LoVo (cell line): Measurements from ENCODE around the gene NPIPA5.
"Not testable (repeated sequence)": the region's sequence is repeated elsewhere in the genome, so short reads cannot be mapped to it uniquely, and the experiment has no call there.

Experiments used
- DNase-seq: peaks from one replicate; pipeline ENCODE4 v3.0.0-alpha.2; 2016; ENCODE audit warnings: low spot score

The NPIPA5 gene

DNA sequence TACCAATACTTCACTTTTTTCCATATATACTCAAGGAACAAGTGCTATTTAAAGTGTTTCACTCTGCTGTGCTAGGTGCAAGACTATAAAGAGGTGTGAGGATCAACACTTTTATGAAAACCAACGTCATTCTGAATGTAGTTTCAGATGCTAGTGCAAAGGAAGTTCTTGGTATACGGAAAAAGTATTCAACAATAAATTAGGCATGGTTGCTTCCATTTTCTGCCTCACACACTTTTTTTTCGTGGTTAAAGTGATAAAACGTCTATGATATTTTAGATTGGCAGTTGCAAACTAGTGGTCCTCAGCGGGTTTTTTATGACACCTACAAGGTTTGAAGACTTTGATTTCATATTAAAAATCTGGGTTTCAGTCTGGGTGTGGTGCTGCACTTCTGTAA lies 11.8 kb upstream of the NPIPA5 start:
- DNase-seq: not testable (repeated sequence)

DNA sequence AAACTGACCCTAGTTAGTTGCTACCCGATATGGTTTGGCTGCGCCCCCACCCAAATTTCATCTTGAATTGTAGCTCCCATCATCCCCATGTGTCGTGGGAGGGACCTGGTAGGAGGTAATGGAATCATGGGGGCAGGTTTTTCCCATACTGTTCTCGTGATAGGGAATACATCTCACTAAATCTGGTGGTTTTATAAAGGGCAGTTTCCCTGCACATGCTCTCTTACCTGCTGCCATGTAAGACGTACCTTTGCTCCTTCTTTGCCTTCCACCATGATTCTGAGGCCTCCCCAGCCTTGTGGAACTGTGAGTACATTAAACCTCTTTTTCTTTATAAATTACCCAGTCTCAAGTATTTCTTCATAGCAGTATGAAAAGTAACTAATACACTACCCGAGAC lies 10.0 kb upstream of the NPIPA5 start:
- not testable (repeated sequence) for DNase-seq

DNA sequence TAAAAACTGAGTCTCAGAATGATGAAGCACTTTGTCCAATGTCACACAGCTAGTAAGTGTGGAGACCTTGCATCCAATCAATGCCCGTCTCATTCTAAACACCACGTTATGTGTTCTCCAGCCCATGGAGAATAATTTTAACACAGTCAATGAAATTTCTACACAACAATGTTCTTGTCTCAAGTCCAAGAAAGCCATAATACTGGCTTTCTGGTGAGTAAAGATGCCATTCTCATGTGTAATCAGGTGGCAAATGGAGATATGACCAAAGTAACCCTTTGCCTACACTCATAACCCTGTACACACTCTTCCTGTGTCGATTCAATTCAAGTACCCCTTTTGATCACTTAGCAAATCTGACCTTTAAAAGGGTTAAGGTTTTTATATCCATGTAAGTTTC lies 4.7 kb upstream of the NPIPA5 start:
- peak; percentile 25 for DNase-seq

DNA sequence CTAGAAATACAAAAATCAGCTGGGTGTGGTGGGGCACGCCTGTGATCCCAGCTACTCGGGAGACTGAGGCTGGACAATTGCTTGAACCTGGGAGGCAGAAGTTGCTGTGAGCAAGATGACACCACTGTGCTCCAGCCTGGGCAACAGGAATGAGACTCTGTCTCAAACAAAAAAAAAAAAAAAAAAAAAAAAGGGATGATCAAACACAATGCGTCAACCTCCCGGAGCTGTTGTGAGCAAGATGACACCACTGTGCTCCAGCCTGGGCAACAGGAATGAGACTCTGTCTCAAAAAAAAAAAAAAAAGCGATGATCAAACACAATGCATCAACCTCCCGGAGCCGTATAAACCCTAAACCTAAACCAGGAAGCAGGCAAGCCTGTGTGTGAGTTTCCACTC lies 20.6 kb downstream of the NPIPA5 start:
- DNase-seq: not testable (repeated sequence)

DNA sequence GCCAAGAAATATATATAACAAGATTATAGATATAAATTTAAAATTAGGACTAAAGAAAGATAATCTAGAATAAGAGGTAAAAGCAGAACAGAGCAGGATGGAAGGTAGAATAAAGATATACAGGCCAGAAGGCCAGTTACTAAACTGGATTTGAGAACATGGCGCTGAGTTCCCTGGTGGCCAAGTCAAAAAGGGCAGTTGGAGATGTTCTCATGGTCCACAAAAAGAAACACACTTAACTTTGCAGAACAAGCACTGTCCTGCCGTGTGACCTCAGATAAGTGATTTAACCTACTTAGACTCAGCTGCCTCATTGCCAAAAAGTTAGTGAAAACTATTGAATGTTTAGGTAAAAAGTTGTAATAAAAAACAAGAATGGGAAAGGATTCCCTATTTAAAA lies 23.2 kb downstream of the NPIPA5 start:
- not testable (repeated sequence) for DNase-seq

DNA sequence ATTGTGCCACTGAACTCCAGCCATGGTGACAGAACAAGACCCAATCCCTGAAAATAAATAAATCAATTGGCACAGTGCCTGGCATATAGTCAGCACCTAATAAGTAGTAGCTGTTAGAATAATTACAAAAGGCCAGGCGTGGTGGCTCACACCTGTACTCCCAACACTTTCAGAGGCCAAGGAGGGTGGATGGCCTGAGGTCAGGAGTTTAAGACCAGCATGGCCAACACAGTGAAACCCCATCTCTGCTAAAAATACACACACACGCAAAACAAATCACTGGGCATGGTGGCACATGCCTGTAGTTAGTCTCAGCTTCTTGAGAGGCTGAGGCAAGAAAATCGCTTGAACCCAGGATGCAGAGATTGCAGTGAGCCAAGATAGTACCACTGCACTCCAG lies 25.2 kb downstream of the NPIPA5 start:
- DNase-seq: not testable (repeated sequence)

DNA sequence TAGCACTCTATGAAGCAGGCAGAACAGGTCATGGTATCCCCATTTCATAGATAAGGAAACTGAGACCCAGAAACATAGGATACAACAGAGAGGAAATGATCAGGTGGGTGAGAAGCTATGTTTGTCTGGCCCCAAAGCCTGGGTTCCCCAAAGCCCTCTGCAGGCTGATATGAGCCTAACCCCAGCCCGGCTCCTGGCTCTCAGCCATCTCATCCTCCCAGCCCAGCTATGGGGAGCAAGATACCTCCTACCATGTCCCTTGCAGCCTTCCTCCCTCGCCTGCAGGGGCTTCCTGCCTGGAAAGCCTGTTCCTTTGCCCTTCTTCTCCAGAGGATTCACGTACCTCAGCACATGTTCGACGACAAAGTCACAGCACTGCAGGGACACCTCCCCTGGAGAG lies 26.3 kb downstream of the NPIPA5 start:
- DNase-seq: not testable (repeated sequence)

DNA sequence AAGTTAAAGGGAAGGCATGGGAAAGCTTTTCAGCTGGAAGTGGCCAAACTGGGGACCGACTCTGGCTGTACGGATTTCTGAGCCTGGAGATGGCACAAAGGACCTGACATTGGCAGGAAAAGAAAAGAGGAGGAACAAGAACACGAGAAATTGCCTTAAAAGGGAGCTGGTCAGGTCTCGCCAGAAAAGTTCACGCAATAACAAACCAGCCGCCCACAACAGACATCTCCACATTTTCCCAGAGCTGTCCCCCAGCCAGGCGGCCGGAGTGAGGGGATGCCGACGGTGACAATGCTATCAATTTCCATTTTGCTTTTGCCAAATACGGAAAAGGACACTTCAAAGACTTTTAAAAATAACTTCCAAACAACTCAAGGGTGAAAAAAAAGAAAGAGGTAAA lies 26.8 kb downstream of the NPIPA5 start:
- DNase-seq: not testable (repeated sequence)

DNA sequence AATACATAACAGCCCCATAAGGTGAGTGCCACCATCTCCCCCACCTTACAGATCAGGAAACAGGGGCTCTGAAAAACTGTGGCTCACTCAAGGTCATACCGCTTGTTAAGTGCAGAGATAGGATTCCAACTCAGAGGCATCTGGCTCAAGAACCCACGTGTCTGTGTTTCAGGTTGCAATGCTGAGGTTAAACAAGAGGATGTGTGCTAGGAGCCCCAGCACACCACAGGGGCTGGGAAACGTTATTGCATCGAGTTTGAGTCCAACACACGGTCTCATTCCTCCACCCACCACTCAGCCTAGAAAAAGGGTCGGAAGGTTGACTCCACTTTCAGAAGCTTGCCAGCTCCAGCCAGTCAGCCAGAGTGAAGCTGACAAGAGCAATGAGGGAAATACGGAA lies 29.4 kb downstream of the NPIPA5 start:
- not testable (repeated sequence) for DNase-seq

DNA sequence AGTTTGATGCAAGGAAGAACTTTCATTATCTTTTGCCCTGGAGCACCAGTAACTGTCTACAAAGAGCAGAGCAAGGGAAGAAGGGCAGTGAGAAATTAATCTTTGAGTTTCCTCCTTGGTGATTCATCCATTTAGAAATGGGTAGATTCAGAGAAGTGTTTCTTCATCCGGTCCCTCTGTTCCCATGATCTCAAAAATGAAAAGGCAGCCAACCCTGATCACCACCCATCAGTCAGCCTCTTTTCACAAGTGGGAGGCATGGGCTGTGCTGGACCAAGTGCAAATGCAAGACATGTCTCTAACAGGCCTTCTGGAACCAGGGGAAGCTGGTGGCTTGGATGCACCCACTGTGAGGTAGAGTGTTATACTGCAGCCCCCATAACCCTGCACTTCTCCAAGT lies 35.8 kb downstream of the NPIPA5 start:
- DNase-seq: not testable (repeated sequence)

DNA sequence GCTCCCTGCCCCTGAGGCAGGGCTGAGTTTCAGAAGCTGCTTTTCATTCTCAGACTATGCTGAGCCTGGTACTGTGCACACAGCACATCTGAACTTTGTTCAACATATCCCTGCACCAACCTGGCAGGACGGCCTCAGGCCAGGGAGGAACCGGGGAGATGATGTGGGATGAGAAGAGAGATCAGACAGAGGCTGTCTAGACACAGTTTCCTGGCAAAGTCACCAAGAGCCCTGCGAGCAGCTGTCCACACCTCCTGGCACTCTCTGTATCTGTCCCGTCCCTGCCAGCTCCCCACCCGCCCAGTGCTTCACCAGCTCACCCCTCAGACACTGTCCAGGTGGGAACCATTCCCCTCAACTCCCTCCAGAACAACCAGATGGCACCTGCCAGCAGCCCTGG lies 39.1 kb downstream of the NPIPA5 start:
- not testable (repeated sequence) for DNase-seq

DNA sequence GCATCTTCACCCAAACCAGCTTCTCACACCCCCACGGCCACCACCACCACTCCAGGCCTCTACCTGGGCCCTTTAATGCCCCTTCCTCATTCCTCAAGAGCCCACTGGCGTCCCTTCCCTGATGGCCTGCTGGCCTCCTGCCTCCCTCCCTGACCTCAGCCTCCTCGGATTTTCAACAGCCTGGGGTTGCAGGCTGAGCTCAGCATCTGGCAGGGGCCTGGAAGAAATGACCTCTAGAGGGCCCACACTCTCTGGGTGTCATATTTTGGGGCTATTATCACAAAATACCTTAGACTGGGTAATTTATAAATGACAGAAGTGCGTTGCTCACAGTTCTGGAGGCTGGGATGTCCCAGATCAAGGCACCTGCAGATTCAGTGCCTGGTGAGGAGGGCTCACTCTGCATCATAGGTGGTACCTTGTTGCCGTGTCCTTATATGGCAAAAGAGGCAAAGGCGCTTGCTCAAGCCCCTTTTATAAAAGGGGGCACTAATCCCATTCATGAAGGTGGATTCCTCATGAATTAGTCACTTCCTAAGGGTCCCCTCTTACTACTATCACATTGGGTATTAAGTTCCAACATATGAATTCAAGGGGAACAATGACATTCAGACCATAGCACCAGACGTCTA lies 40.0 kb downstream of the NPIPA5 start:
- not testable (repeated sequence) for DNase-seq

DNA sequence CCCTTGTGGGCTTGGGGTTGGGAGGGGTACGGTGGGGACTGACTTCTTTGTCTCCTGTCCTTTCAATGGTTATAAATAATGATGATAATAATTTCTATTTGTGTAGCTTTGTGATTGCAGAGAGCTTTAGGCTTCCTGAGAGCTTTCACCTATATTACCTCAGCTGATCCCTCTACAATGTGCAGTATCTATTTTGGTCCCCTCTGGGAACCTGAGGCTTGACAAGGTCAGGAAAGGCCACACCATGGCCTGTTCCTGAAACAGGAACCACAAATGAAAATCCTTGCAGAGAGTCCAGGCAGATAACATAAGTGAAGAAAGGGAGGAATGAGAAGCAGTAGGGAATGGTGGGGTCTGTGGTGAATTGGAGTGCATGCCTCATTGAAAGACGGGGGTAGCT lies 42.5 kb downstream of the NPIPA5 start:
- not testable (repeated sequence) for DNase-seq

DNA sequence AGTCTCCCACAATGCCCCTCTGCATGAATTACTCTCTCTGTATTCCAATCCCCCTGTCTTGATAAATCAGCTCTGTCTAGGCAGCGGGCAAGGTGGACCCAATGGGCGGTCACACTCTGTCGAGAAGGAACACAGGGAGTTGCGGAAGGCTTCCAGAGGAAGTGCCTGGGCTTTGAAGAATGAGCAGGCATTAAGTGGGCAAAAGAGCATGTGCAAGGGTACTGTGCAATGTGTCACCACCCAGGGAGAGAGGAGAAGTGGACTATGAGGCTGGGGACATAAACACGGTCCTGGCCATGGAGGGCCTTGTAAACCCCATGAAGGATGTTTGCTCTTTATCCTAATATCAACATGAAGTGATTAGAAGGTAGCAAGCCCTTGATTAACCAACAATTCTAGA lies 44.1 kb downstream of the NPIPA5 start:
- DNase-seq: not testable (repeated sequence)

DNA sequence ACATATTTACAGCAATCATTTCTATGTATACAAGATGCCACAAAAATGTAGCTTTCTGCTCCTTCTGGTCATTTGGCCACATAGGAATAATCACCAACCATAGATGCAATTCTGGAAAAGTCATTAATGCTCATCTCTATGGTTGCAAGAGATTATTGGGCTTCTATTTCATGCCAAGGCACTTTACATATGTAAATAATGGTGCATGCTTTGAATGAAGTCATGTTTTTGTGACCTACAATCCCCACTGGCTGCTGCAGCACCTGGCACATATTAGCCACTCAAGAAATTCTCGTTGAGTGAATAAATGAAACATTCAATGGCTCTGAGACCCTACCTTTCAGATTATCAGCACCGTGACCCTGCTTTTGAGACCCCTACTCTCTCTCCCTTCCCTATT lies 47.1 kb downstream of the NPIPA5 start:
- DNase-seq: not testable (repeated sequence)

DNA sequence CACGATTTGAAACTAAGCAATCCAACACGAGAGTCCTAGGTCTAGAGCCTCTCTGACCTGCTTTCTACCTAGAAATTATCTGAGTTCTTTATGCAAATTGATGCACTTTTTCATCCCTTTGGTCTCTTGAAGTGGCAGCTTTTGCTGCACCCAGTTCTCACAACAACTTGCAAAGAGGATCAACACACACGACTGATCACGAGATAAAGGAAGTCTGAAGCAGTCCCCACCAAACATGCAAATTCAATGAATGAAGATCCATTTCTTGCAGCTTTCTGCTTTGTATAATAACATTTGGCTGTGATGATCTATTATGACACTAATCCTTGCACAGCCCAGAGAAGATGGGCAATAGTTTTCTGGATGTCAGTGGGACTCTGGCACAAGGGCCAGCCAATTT lies 53.1 kb downstream of the NPIPA5 start:
- DNase-seq: not testable (repeated sequence)

DNA sequence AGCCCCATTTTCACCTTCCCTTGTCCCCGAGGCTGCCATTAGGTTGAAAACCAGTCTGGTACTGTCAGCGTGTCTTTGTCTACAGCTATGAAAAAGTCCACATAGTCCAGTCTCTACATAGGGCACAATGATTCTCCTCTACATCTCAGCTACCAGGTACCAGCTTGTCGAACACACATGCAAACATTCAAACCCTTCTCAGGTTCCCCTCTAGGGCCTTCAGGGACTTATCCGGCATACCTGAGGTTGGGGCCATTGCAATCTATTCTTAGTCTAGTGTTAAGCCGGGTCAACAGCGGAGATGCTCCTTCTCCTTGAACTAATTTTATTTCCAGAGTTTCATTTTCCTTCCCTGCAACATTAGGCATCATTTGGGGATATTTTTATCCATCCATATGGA lies 54.7 kb downstream of the NPIPA5 start:
- DNase-seq: not testable (repeated sequence)

DNA sequence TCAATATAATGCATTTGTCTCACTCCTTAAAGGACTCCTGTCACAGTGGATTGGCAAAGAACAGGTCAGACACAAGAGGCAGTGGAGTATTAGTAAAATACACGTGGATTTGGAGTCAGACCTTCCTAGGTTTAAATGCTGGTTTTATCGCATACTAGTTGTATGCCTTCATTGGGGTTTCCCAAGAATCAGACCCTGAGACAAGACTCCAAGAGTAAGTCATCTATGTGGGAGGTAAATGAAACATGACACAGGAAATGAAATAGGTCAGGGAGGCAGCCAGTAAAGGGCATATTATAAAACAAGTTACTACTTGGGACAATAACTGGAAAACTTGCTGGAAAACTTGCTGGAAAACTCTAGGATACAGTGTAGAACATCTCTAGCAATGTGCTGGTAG lies 56.9 kb downstream of the NPIPA5 start:
- not testable (repeated sequence) for DNase-seq

DNA sequence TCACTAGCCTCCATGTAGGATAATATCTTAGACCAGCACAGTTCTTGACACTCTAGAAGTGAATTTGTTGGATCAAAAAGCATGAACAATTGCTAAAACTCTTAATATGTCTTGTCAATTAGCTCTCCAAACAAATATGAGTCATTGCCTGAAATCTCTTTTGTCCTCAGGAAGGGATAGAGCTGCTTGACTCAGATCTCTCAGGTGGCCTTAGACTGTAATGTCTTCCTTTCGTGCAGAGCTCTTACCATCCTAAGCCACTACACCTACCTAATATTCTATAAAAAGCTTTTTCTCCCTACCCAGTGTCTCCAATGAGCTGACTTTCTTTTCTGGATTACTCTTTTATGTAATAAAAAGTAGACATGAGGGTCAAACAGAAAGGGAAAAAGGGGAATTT lies 63.5 kb downstream of the NPIPA5 start:
- not testable (repeated sequence) for DNase-seq
